ENCODE data around the gene CFAP65. TPM values are rescaled to one million over a fixed set of nuclear protein-coding genes. Genes with fewer than 3 reads are reported as not detected.
A peak's percentile ranks its signal among the peaks of the same experiment; 100 is the strongest.

CFAP65 gene
- total RNA-seq, 8 experiments from 2014 or later = 0.46 to 6.3 (median 0.66) TPM

DNA sequence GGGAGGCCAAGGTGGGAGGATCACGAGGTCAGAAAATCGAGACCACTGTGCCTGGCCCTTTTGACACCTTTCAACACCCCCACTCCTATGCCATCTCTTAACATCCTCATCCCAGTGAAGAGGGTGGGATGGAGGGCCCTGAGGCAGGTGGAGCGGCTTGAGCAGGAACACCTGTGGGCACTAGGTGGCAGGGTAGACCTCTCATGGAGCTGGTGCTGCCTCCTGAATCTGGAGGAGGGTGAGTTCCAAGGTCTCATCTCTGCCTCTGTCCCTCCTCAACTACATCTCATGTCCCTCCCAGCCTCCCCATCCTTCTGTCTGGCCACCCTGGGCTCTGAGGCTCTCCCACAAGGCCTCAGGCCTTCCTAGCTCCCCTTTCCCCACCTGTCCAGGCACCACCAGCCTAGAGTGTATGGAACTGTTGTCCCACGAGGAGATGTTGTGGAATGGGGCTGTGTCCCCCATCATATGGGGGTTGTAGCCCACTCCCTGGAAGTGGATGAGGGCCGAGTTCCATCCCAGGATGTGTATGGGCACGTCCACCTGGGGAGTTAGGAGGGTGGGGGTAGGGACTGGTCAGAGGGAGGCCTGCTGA lies 31.1 kb downstream of the CFAP65 start:
- ATAC-seq (replicated peaks in 6 of 8) = peak in 2 of 8 experiments; percentile 32 to 85
- Histone ChIP-seq H3K4me3 (no peak overlapping the region), H3K27ac (no peak overlapping the region), H3K4me1 (replicated peaks in 1 of 2) (no peaks in the 10 kb centered on the region)
- WGBS, 10 experiments = 0 to 50% (median 20%) methylated on average over 1 to 2 of the region's 6 CpGs; no CpG with 5 or more reads in 6 of the 10 experiments
- in situ Hi-C loops (cut with MboI; ENCODE audit: low pct_unique_long_range_greater_than_20kb in 2 of 9, low sequenced_read_pairs in 9 of 9, unreplicated experiment in 9 of 9) = loop anchor here in 1 of 9 experiments (25.0 kb wide), 1 partner anchor 127 kb away; no protein-coding TSS in a partner anchor

DNA sequence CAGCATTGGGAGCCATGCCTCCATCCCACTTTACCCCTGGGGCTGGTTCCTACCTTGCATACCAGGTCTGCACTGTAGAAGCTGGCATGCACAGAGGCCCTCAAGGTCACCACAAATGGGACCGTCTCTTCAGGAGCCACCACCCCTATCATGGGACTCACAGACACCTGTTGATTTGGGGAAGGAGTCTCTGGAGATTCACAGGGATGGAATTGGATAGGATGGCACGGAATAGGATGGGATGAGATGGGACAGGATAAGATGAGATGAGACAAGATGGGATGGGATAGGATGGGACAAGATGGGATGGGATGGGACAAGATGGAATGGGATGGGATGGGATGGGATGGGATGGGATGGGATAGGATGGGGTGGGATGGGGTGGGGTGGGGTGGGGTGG lies 32.0 kb downstream of the CFAP65 start:
- ATAC-seq (replicated peaks in 6 of 8) = no peak
- Histone ChIP-seq H3K4me1 (replicated peaks in 1 of 2) (no peaks in the 10 kb centered on the region), H3K4me3 (no peak overlapping the region), H3K27ac (no peak overlapping the region)
- WGBS, 10 experiments = 0% methylated on average over 1 of the region's 2 CpGs; no CpG with 5 or more reads in 9 of the 10 experiments
- in situ Hi-C loops (cut with MboI; ENCODE audit: low pct_unique_long_range_greater_than_20kb in 2 of 9, low sequenced_read_pairs in 9 of 9, unreplicated experiment in 9 of 9) = loop anchor here in 1 of 9 experiments (25.0 kb wide), 1 partner anchor 128 kb away; no protein-coding TSS in a partner anchor

- WGBS, 10 experiments = 55 to 93% (median 67%) methylated on average over 1 to 3 of the region's 3 CpGs; no CpG with 5 or more reads in 2 of the 10 experiments
- Histone ChIP-seq H3K4me3 (no peak overlapping the region), H3K27ac (no peak overlapping the region), H3K4me1 (replicated peaks in 1 of 2) (peaks cover 5 to 10% of the 10 kb centered on the region in 2 donors)
- in situ Hi-C loops (cut with MboI; ENCODE audit: low pct_unique_long_range_greater_than_20kb in 2 of 9, low sequenced_read_pairs in 9 of 9, unreplicated experiment in 9 of 9) = loop anchor here in 1 of 9 experiments (25.0 kb wide), 1 partner anchor 133 kb away; no protein-coding TSS in a partner anchor
- no peak for ATAC-seq (replicated peaks in 6 of 8)
Measured at GRCh38 chr2:219003979-219004378, 37.3 kb downstream of the CFAP65 start.

DNA sequence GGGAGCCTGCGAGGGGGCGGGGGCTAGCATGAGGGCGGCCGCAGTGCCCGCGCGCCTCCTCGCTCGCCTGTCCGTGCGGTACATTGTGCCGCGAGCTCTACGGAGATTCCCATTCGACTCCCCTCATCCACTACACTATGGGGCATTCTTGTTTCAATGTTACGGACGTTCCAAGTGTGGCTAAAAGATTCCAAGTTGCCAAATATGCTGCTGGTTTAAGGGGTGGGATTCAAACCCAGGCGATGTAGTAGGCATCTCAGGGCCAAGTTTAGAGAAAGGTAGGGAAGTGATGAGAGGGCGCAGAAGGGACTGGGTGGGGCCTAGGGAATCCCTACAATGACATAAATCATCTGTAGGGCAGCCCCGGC lies 38.1 kb downstream of the CFAP65 start:
- ATAC-seq (replicated peaks in 6 of 8) = no peak
- 0 to 100% (median 30%) methylated on average over 1 to 7 of the region's 20 CpGs; no CpG with 5 or more reads in 3 of the 10 experiments for WGBS, 10 experiments
- in situ Hi-C loops (cut with MboI; ENCODE audit: low pct_unique_long_range_greater_than_20kb in 2 of 9, low sequenced_read_pairs in 9 of 9, unreplicated experiment in 9 of 9) = loop anchor here in 1 of 9 experiments (25.0 kb wide), 1 partner anchor 134 kb away; no protein-coding TSS in a partner anchor
- H3K27ac ChIP-seq = no peak overlapping the region
- no peak overlapping the region for H3K4me3 ChIP-seq
- peaks cover 5 to 10% of the 10 kb centered on the region in 2 donors for H3K4me1 ChIP-seq (replicated peaks in 1 of 2)

DNA sequence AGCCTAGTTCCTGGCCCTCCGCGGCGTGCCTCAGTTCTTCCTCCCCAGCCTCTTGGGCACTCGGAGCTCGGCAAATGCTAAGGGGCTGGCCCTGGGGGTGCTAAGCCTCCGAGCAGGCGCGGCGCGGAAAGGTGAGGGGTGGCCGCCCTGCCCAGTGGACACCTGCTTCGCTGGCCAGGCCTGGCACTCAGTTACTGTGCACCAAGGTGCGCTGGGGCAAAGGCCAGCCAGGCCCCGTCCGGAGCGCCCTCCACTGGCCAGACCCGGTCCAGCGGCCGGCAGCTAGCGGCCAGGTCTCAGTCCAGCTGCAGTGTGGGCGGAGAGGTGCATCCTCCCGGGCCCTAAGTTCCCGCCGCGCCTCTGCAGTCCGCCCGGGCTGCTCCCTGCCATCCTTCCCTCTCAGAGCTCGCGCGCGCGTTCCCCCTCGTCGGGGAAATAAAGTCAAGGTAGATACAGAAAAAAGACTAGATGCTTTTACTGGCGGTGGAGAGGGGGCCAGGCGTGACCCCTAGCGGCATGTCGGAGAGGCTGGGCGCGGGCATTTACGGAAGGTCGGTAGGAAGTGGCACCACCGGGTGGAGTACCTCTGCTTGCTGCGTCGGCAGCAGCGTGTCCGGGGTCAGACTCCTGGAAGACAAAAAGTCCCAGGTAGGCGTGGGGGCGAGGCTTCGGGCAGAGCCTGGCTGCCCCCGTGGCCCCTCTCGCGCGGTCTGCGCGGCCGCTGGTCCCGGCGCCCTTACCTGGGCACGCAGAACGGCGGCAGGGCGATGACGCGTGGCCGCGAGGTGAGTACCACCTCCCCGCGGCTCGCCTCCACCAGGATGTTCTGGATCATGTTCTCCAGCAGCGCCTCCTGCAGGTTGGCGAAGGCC lies 38.7 kb downstream of the CFAP65 start:
- in situ Hi-C loops (cut with MboI; ENCODE audit: low pct_unique_long_range_greater_than_20kb in 2 of 9, low sequenced_read_pairs in 9 of 9, unreplicated experiment in 9 of 9) = loop anchor here in 1 of 9 experiments (25.0 kb wide), 1 partner anchor 135 kb away; no protein-coding TSS in a partner anchor
- Histone ChIP-seq H3K4me3 (peak overlapping the region; percentile 7 to 21 (median 17)), H3K27ac (no peak overlapping the region), H3K4me1 (replicated peaks in 1 of 2) (peaks cover 5 to 10% of the 10 kb centered on the region in 2 donors)
- WGBS, 10 experiments = 0 to 4% (median 0%) methylated on average over 1 to 15 of the region's 72 CpGs; no CpG with 5 or more reads in 4 of the 10 experiments
- ATAC-seq (replicated peaks in 6 of 8) = peak; percentile 56 to 89 (median 67)

GRCh38 chr2:219001577-219002394 lies 39.5 kb downstream of the CFAP65 start:
- H3K27ac ChIP-seq = no peak overlapping the region
- WGBS, 10 experiments = 0 to 4% (median 0%) methylated on average over 1 to 5 of the region's 70 CpGs; no CpG with 5 or more reads in 7 of the 10 experiments
- in situ Hi-C loops (cut with MboI; ENCODE audit: low pct_unique_long_range_greater_than_20kb in 2 of 9, low sequenced_read_pairs in 9 of 9, unreplicated experiment in 9 of 9) = loop anchor here in 1 of 9 experiments (25.0 kb wide), 1 partner anchor 136 kb away; no protein-coding TSS in a partner anchor
- H3K4me1 ChIP-seq (replicated peaks in 1 of 2) = peaks cover 5 to 10% of the 10 kb centered on the region in 2 donors
- H3K4me3 ChIP-seq = peak overlapping the region in 2 of 5 donors; percentile 21
- peak in 7 of 8 experiments; percentile 9 to 67 (median 50) for ATAC-seq (replicated peaks in 6 of 8)

DNA sequence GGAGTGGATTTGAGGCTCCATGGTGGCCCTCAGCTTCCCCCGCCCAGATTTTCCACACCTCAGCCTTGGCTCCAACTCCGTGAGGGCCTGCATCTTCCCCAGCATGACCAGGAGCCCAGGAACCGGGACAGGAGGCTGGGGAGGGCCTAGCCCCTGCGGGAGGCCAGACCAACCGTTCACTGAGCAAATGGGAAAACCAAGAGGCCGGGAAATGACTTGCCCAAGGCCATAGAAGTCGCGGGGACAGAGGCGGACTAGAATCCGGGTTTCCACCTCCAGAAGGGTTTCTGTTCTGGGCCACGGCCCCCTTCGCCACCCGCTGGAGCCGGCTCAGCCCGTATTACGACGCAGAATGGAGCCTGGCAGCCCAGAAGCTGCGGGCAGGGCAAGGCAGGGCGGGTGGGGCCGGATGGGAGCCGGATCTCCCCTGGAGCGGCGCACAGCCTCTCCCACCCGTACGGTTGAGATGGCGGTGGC lies 40.2 kb downstream of the CFAP65 start:
- peak in 4 of 8 experiments; percentile 2 to 26 (median 22) for ATAC-seq (replicated peaks in 6 of 8)
- WGBS, 10 experiments = 0 to 5% (median 4%) methylated on average over 1 to 11 of the region's 26 CpGs; no CpG with 5 or more reads in 5 of the 10 experiments
- in situ Hi-C loops (cut with MboI; ENCODE audit: low pct_unique_long_range_greater_than_20kb in 2 of 9, low sequenced_read_pairs in 9 of 9, unreplicated experiment in 9 of 9) = loop anchor here in 1 of 9 experiments (25.0 kb wide), 1 partner anchor 136 kb away; no protein-coding TSS in a partner anchor
- H3K4me3 ChIP-seq = peak overlapping the region in 1 of 5 donors; percentile 17
- no peak overlapping the region for H3K27ac ChIP-seq
- peaks cover 5 to 10% of the 10 kb centered on the region in 2 donors for H3K4me1 ChIP-seq (replicated peaks in 1 of 2)

DNA sequence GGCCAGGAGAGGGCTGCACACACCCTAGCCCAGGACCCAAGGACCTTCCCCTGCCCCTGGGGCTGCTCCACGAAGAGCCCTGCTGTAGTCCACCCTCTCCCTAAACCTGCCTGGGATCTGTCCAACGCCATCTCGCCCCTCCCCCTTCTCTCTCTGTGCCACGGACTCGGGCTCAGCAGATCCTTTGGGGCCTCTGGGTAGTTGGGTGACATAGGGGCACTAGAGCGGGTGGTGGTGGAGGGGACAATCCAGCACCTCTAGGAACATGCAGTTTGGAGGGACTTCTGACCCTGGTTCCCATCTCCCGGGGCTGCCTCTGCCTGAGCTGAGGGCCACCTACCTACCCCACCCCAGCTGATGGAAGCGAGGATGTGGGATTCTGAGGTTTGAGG lies 40.8 kb downstream of the CFAP65 start:
- in situ Hi-C loops (cut with MboI; ENCODE audit: low pct_unique_long_range_greater_than_20kb in 2 of 9, low sequenced_read_pairs in 9 of 9, unreplicated experiment in 9 of 9) = loop anchor here in 1 of 9 experiments (25.0 kb wide), 1 partner anchor 137 kb away; no protein-coding TSS in a partner anchor
- Histone ChIP-seq H3K4me1 (replicated peaks in 1 of 2) (peaks cover 5 to 10% of the 10 kb centered on the region in 2 donors), H3K4me3 (no peak overlapping the region), H3K27ac (no peak overlapping the region)
- ATAC-seq (replicated peaks in 6 of 8) = no peak
- 0 to 60% (median 23%) methylated on average over 1 to 5 of the region's 8 CpGs; no CpG with 5 or more reads in 5 of the 10 experiments for WGBS, 10 experiments

- Histone ChIP-seq H3K4me1 (replicated peaks in 1 of 2) (peaks cover 5 to 10% of the 10 kb centered on the region in 2 donors), H3K4me3 (no peak overlapping the region), H3K27ac (no peak overlapping the region)
- in situ Hi-C loops (cut with MboI; ENCODE audit: low pct_unique_long_range_greater_than_20kb in 2 of 9, low sequenced_read_pairs in 9 of 9, unreplicated experiment in 9 of 9) = loop anchor here in 1 of 9 experiments (25.0 kb wide), 1 partner anchor 137 kb away; no protein-coding TSS in a partner anchor
- ATAC-seq (replicated peaks in 6 of 8) = no peak
- WGBS, 10 experiments = 0% methylated on average over 1 to 2 of the region's 9 CpGs; no CpG with 5 or more reads in 7 of the 10 experiments
Measured at GRCh38 chr2:218999881-219000568, 41.3 kb downstream of the CFAP65 start.

- in situ Hi-C loops (cut with MboI; ENCODE audit: low pct_unique_long_range_greater_than_20kb in 2 of 9, low sequenced_read_pairs in 9 of 9, unreplicated experiment in 9 of 9) = no loop called here
Measured at GRCh38 chr2:218999021-218999880, 42.1 kb downstream of the CFAP65 start.

More at GRCh38 chr2:218999021-218999880, 42.1 kb downstream of the CFAP65 start:
- ATAC-seq (replicated peaks in 6 of 8) = no peak
- Histone ChIP-seq H3K4me3 (no peak overlapping the region), H3K27ac (no peak overlapping the region), H3K4me1 (replicated peaks in 1 of 2) (peaks cover 5 to 10% of the 10 kb centered on the region in 2 donors)
- WGBS, 10 experiments = 13 to 71% (median 20%) methylated on average over 1 to 3 of the region's 10 CpGs; no CpG with 5 or more reads in 5 of the 10 experiments
